ENCODE data around the gene USP19.

- no peak for TF ChIP-seq YY1 (IDR thresholded peaks at IDR 0.05; ENCODE audit: low read depth)
- TF ChIP-seq EP300 (IDR thresholded peaks at IDR 0.05; ENCODE audit: borderline replicate concordance) = no peak
- TF ChIP-seq CREB1 (IDR thresholded peaks at IDR 0.05; ENCODE audit: low read depth) = no peak
- TF ChIP-seq CEBPB (IDR thresholded peaks at IDR 0.05) = no peak
- TF ChIP-seq EGR1 (IDR thresholded peaks at IDR 0.05) = no peak
- TF ChIP-seq RAD21 (IDR thresholded peaks at IDR 0.05; ENCODE audit: low read depth) = no peak
- TF ChIP-seq TCF12 (IDR thresholded peaks at IDR 0.05; ENCODE audit: low read depth) = no peak
- TF ChIP-seq MAX (IDR thresholded peaks at IDR 0.05) = no peak
- no peak for TF ChIP-seq ZBTB7A (IDR thresholded peaks at IDR 0.05; ENCODE audit: low read depth)
- no peak for TF ChIP-seq TAF1 (IDR thresholded peaks at IDR 0.05; ENCODE audit: low read depth)
- TF ChIP-seq USF1 (IDR thresholded peaks at IDR 0.05) = no peak
- no peak for TF ChIP-seq TEAD4 (IDR thresholded peaks at IDR 0.05)
- no peak for TF ChIP-seq NFIC (IDR thresholded peaks at IDR 0.05)
- TF ChIP-seq FOXM1 (IDR thresholded peaks at IDR 0.05; ENCODE audit: borderline replicate concordance, low read depth) = no peak
Measured at GRCh38 chr3:49161808-49162530, 41.3 kb upstream of the USP19 start.

Data from Ishikawa (cell line).